Stimulated activated CD4-positive, alpha-beta T cell treated with anti-CD3 and anti-CD28 coated beads, Interleukin-4, amount 100 ng/mL, for 1 hour (primary cell): Measurements from ENCODE around the gene MYT1.

ENCODE experiments used
- DNase-seq: peaks from one replicate; pipeline ENCODE4 v3.0.0-alpha.2; 2020

The MYT1 gene

DNA sequence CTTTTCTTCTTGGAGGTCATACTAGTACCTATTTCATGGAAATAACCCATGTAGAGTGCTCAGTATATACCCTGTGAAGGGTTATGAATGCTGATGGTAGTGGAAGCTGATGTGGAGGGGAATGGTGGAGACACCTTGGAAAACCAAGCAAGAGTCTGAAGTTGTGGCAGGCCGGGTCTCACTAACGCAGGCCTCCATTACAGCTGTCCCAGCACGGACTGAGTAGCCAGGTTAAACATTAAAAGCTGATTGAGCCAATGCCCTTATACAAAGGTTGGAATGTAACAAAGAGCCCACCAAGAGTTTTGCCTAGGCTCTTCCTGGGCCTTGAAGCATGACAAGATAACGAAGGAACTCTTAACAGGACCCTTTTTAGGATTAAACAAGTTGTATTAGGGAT is 89.2 kb downstream of the MYT1 start:
- no peak for DNase-seq

DNA sequence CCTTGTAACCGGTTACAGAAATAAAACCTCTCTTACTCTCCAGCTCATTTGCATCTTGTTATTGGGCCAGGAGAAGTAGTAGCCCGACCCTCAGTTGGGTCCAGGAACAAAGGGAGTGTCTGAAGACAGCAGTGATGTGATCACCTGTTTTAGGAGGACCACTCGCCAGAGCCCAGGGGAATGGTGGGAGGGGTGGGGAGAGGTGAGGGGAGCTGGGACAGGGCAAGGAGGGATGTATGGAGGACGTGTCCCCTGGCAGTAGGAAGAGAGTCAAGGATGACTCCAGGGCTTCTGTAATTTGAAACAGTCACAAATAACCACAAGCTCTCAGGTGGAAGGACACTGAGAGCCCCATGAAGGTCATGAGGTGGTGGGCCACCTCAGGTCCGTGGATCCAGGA is 89.9 kb downstream of the MYT1 start:
- DNase-seq = no peak

DNA sequence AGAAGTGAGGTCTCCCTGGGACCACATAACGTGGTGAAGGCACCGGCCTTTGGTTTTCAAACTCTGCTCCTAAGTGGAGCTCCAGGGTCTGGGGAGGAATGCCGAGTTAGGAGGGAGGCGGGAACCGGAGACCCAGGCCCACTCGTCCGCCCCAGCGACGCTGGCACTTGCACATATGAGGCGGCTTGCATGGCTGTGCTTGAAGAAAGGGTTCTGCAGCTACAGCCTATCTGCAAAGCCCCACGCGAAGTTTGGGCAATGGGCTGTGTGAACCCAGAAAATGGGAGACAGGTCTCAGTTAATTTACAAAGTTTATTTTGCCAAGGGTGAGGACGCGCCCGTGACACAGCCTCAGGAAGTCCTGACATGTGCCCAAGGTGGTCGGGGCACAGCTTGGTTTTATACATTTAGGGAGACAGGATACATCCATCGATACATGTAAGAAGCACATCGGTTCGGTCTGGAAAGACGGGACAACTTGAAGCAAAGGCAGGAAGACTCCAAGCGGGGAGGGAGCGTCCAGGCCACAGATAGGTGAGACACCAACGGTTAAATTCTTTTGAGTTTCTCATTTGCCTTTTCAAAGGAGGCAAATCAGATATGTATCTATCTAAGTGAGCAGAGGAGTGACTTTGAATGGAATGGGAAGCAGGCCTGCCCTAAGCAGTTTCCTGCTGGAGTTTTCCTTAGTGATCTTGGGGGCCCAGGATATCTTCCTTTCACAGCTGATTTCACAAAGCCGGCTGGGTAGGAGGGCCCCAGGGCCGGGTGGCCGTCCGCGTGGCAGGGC is 90.5 kb downstream of the MYT1 start:
- no peak for DNase-seq

DNA sequence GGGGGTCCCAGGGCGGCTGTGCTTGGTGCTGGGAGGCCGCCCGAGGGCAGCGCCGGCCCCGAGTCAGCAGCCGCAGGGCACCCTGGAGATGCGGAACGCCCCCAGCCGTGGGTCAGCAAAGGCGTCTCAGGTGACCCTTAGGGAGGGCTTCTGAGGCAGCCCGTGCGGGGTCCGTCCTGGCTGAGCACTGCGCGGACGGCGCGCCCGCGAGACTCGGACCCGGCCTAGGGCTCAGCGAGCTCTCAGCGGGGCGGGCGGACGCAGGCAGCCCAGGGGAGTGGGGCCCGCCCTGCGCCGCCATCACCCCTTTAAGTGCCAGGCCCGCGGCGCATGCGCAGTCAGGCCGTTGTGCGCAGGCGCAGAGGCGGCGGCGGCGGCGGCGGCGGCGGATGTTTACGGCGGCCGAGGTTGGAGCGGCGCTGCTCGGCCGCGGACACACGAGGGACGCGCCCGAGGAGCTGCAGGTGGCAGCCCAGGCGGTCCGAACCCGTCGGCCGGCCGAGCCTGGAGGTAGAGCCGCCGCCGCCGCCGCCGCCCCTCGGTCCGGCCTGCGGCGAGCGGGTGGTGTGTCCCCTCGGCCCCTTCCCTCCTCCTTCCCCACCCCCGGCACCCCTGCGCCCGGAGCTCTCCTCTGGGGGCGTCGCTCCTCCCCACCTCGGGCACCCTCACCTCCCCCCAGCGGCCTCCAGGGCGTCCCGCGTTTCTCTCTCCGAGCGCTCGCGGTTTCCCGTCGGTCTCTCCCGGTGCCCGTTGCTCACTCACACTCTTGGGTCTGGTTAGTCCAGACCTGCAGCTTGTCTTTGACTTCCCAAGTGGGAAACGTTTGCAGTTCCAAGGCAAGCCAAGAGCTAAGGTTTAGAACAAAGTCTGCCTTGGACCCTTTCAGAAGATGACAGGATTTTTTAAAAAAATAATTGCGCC is 91.4 kb downstream of the MYT1 start, which contains the start of gene PCMTD2:
Gene PCMTD2, plus strand, starts transcription at position 388 of the 921 bp plus-strand sequence. CDS start 4,218 bp downstream, outside the sequence.
- DNase-seq = peak; percentile 84

DNA sequence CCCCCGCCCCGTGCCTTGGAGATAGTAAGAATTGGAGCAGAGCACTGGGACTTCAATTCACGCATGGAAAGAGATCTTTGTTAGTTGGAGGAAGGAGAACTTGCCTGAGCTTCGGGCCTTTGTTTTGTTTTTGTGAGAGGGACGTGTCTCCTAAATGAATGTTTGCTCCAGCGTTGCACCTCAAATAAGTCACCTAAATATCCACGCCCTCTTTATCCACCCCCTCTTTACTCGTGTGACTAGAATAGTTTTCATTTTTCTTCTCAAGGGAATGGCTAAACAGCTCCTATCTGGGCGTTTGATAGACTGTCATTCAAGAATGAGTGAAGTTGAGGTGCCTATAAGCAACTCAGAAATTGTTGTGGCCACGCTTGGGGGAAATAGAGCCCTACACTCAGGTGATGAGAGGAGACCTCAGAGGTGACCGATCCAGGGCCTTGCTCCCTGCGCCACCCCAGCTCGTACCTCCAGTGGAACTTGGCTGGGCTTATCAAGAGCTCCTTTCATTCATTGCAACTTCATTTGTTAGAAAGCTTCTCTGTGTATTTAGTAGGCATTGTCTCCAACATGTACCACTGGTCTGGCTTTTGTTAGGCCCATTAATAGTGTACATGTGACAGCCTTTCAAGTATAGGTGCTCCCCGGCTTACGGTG is 92.2 kb downstream of the MYT1 start:
- DNase-seq = no peak

- DNase-seq = no peak
These were observed 93.0 kb downstream of the MYT1 start for GRCh38 chr20:64257107-64257757.

DNA sequence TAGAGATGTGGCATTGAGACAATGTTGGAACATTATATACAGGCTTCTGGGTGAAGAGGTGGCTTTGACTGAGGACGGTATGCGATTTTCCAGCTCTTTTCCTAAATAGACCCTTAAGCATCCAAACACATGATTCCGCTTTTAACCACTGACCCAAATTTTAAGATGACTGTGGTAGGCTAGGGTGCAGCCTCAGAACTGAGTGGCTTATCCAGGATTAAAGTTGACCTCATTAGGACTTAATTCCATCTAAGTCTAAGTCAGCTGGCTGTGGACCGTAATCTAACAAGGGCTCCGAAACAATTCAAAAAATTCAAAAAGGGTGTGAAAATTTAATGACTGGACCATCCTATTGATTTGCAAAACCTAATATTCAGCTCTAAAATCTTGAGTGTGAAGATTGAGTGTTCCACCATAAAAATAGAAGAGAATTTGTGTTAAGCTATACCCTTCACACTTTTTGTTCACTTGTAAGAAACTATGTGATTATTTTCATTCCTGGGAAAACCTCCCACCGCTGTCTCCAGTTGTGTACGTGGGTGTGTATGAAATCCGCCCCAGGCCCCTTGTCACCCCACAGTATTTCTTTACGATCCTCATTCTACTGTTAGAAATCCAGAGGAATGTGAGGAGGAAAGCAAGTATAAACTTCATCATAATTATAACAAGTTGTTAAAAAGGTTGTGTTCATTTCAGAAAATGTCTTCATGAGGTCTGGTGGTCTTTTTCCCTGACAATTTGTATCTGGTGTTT is 94.0 kb downstream of the MYT1 start:
- DNase-seq = no peak

DNA sequence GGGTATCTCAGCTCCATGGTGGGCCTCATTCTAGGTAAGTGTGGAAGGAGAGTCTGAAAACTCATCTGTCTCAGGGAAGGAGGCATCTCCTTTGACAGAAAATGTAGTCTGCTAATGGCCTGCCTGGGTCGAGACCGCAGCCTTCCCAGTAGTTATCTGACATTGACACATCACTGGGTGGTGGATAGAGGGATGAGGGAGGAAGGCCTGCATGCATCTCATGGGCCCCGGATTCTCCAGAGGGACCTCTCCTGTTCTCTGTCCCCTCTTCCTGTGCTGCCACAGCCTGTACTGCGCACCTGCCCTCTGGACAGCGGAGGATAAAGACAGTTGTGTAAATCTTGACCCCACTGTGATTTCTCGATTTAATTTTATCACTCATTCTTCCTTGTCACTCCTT is 96.0 kb downstream of the MYT1 start:
- no peak for DNase-seq

DNA sequence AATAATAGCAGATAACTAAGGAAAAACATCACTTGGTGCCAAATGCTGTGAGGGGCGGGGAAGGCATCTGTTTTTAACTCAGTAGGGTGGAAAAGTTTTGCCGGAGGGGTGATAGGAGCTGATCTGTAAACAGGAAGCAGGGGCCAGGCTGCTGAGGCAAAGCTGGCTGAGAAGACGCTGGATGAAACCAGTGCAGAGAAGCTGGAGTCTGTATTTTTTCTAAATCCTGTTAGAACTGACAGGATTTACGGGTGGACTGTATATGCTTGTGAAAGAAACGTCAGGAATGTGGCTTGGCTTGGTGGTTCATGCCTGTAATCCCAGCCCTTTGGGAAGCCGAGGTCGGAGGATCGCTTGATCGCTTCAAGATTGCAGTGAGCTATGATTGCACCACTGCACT is 96.9 kb downstream of the MYT1 start:
- DNase-seq = no peak

DNA sequence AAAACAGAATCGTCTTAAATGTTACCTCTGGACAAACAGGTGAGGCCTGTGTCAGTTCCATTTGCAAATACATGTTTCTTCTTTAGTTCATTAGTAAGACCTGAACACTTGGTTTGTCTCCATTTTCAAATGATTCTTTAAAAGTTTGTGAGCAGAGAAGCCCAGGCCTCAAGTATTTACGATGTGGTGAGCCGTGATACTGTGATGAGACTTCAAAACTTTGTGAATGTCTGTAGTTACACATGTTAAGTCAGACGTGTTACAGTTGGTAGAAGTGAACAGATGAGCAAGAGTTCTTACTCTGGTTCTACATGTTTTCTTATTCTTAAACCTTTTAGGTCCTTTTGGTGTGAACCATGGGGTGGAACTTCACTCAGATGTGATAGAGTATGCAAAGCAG is 99.8 kb downstream of the MYT1 start:
- no peak for DNase-seq

GRCh38 chr20:64265201-64265600 is 100.9 kb downstream of the MYT1 start:
- no peak for DNase-seq

DNA sequence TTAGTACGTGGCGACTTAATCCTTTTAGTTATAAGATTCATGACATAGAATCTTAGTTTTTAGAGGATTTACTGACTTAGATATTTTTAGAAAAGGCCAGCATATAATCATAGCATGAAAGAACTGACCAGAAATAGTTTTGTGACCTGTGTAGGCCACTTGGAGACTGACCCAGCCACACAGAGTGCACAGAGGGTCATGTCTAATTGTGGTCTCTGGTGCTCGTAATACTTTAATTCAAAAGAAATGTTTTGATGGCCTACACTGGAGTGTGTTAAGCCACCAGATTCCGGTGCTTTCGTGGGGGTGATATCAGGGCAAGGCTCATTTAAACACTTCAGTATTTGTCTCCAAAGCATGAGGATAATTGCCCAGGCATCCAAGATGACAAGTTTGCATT is 102.7 kb downstream of the MYT1 start:
- no peak for DNase-seq

DNA sequence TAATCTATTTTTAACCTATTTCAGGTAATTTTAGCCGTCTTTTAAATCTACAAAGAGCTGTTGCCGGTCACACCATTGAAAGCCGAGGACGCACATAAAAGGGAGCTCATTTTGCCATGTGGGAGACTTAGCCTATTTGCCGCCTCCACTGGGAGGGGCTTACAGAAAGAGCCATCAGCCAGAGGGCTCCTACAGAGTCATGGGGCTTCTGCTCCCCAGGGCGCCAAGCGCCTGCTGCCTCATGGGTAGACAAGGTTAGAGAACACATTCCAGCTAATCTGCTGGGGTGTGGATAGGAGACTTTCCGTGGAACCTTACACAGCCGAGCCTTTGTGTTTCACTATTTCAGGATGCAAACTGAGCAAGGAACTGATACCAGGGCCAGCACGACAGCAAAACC is 103.9 kb downstream of the MYT1 start:
- DNase-seq = no peak

DNA sequence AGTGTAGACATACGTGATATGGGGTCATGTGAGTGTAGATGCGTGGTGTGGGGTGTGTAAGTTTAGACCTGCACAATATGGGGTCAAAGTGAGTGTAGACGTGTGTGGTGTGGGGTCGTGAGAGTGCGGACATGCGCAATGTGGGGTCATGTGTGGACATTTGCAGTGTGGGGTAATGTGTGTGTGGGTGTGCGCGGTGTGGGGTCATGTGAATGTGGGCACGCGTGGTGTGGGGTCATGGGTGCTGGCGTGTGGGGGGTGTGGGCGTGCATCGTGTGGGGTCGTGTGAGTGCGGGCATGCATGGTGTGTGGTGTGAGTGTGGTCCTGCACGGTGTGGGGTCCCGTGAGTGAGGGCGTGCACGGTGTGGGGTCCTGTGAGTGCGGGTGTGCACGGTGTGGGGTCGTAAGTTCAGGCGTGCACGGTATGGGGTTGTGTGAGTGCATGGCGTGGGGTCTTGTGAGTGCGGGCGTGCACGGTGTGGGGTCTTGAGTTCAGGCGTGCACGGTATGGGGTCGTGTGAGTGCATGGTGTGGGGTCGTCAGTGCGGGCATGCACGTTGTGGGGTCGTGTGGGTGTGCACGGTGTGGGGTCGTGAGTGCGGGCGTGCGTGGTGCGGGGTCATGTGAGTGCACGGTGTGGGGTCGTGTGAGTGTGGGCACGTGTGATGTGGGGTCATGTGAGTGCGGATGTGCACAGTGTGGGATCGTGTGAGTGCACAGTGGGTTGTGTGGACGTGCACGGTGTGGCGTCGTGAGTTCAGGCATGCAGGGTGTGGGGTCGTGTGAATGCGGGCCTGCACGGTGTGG is 105.6 kb downstream of the MYT1 start:
- DNase-seq = no peak

DNA sequence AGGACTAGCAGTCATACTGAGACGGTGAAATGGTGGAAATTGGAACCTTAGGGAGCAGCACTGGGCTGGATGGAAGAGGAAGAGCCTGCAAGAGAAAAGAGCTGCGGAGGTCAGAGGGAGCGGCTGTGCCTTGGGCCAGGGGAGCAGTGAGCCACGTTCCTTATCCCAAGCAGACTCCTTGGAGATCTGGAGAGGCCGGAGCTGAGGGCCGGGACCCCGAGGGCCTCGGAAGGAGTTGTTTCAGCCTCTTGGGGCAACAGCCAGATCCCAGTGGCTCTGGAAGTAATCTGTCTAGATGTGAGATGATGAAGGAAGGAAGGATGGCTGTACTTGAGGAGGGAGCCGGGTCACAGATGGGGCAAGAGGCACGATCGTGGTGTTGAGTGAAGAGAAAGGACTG is 107.4 kb downstream of the MYT1 start:
- no peak for DNase-seq

DNA sequence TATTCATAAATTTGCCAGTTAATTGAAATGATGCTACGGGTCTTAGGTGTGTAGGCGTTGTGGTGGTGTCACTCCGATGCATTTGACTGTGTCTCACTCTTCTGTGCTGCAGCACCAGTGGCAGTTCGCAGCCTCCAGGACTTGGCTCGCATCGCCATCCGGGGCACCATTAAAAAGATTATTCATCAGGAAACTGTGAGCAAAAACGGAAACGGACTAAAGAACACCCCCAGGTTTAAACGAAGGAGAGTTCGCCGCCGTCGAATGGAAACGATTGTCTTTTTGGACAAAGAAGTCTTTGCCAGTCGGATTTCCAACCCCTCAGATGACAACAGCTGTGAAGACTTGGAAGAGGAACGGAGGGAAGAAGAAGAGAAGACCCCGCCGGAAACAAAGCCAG is 108.9 kb downstream of the MYT1 start:
- DNase-seq = no peak

- no peak for DNase-seq
These were observed 112.6 kb downstream of the MYT1 start for GRCh38 chr20:64276817-64277216.

DNA sequence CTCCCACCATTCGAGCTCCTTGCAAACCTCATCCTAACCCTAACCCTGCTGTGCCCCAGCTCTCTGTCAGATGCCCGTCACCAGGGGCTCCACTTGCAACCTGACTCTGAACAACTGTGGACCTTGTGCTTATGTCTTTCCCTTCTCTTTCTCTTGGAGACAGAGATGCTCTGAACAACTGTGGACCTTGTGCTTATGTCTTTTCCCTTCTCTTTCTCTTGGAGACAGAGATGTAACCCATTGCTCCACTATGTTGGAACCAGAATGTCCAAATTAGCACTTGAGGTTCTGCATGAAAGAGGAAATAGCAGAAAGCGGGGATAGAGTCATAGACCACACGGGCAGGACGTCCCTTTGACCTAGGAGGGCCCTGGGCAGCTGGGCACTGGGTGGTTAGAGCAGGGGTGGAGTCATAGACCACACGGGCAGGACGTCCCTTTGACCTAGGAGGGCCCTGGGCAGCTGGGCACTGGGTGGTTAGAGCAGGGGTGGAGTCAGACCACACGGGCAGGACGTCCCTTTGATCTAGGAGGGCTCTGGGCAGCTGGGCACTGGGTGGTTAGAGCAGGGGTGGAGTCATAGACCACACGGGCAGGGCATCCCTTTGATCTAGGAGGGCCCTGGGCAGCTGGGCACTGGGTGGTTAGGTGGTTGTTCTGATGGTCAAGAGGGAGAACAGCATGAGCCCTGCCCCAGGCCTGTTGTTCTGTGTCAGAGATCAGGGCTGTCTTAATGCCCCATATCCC is 113.5 kb downstream of the MYT1 start:
- DNase-seq = no peak

DNA sequence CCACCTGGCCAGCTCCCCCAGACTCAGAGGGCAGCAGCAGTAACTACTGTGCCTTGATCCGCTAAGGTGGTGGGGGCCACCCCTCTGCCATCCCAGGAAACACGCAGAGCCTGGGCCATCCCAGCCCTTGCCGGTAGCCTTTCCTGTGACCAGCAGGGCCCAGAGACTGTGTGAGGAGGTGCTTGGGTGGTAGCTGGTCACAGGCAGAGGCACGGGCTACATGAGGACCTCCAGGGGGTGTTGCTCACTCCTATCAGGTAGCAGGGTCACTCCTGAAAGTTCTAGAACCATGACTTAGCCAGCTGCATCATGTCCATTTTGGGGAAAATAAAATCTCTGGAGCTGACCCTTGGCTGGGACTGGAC is 114.0 kb downstream of the MYT1 start:
- no peak for DNase-seq

GRCh38 chr20:64279826-64280459 is 115.7 kb downstream of the MYT1 start:
- no peak for DNase-seq
